Testis (tissue), 3 donors: ENCODE measurements around the gene SEMA3B. TPM values are rescaled to one million over a fixed set of nuclear protein-coding genes. Genes with fewer than 3 reads are reported as not detected.
A peak's percentile ranks its signal among the peaks of the same experiment; 100 is the strongest.

Experiments used
- DNase-seq: peaks from one replicate; pipeline ENCODE4 v3.0.0-alpha.2; 2019
- H3K27ac ChIP-seq, 2 donors: fragments of 200-600 bp; sonication (generic); one replicate each; pipeline ENCODE4 v1.5.1; 2019
- H3K27me3 ChIP-seq: fragments of 200-600 bp; sonication (generic); one replicate; pipeline ENCODE4 v1.5.1; 2019
- H3K36me3 ChIP-seq: fragments of 200-600 bp; sonication (generic); one replicate; pipeline ENCODE4 v1.5.1; 2017; ENCODE audit warnings: low read depth; ENCODE audit errors: missing control alignments
- H3K4me1 ChIP-seq: fragments of 200-600 bp; sonication (generic); one replicate; pipeline ENCODE4 v1.5.1; 2019
- H3K4me3 ChIP-seq, 2 donors: fragments of 200-600 bp; sonication (generic); one replicate each; pipeline ENCODE4 v1.5.1; 2017 to 2019
- H3K9me3 ChIP-seq: fragments of 200-600 bp; sonication (generic); one replicate; pipeline ENCODE4 v1.5.1; 2017
- CTCF ChIP-seq, 3 experiments: fragments of 450-650 bp in 2 of 3; fragments of 200-600 bp in 1 of 3; sonication (generic) in 1 of 3; IDR thresholded peaks; one replicate each; pipeline ENCODE4 v1.5.1; 2016 to 2019; ENCODE audit warnings: antibody characterized with exemption in 3 of 3, mild to moderate bottlenecking in 2 of 3, moderate library complexity in 1 of 3
- POLR2A ChIP-seq: fragments of 450-650 bp; IDR thresholded peaks from one replicate; pipeline ENCODE4 v1.6.1; 2017; ENCODE audit warnings: antibody characterized with exemption, mild to moderate bottlenecking, moderate library complexity
- WGBS, 2 donors: methylation state at CpG; one replicate each; pipeline ENCODE4 v1.1.5; 2018; 5-methylcytosine and 5-hydroxymethylcytosine counted together
- intact Hi-C: fragments of 100-400 bp; cut with DNase I; formaldehyde crosslinking; loops from one replicate; pipeline ENCODE4 v1.15.1; 2023; ENCODE audit warnings: low total_unique reads
- polyA plus RNA-seq: library from polyadenylated mRNA; stranded (reverse); fragments of 350-450 nt; fragmentation: Illumina TruSeq; extraction: RNeasy Lipid Tissue Mini Kit (QIAGEN cat#74804); gene quantifications from one replicate; pipeline ENCODE4 v1.2.3, GENCODE V29; 2014; ENCODE audit warnings: low read depth, low replicate concordance; ENCODE audit not compliant: insufficient read depth
- total RNA-seq, 2 donors: library from RNA; depleted of rRNA; stranded (reverse); fragments of >200 nt; gene quantifications; one replicate each; pipeline ENCODE4 v1.2.3, GENCODE V29; 2016

The SEMA3B gene
- total and polyA plus RNA-seq, 3 donors from 2014 or later = 12.9 to 30.2 (median 26.7) TPM

- TF ChIP-seq CTCF (IDR thresholded peaks at IDR 0.05) (no peak), POLR2A (no peak)
- Histone ChIP-seq H3K9me3 (no peaks in the 10 kb centered on the region), H3K27ac (peak overlapping the region; percentile 99), H3K27me3 (no peaks in the 10 kb centered on the region), H3K36me3 (no peaks in the 10 kb centered on the region), H3K4me1 (peaks cover 22% of the 10 kb centered on the region), H3K4me3 (peak overlapping the region in 1 of 2 donors; percentile 78)
- intact Hi-C loops = loop anchor here (10.0 kb wide), 1 partner anchor 66 kb away; the partner anchor contains the start of genes HYAL2 and TUSC2
- no peak for DNase-seq
- WGBS, 2 donors = 56 to 69% methylated on average over 16 of the region's 16 CpGs
These were observed 10.0 kb upstream of the SEMA3B start for GRCh38 chr3:50258979-50259378.

- WGBS, 2 donors = 40 to 43% methylated on average over 15 to 18 of the region's 18 CpGs
- no peak for TF ChIP-seq POLR2A
- TF ChIP-seq CTCF (IDR thresholded peaks at IDR 0.05) = no peak
- H3K4me1 ChIP-seq = peaks cover 28% of the 10 kb centered on the region
- H3K4me3 ChIP-seq = peak overlapping the region; percentile 75 to 78
- H3K36me3 ChIP-seq = no peaks in the 10 kb centered on the region
- peak overlapping the region; percentile 99 for H3K27ac ChIP-seq
- H3K27me3 ChIP-seq = no peaks in the 10 kb centered on the region
- H3K9me3 ChIP-seq = no peaks in the 10 kb centered on the region
- intact Hi-C loops = loop anchor here (10.0 kb wide), 1 partner anchor 65 kb away; the partner anchor contains the start of genes HYAL2 and TUSC2
- no peak for DNase-seq
These were observed 9.4 kb upstream of the SEMA3B start for GRCh38 chr3:50259432-50260026.

- intact Hi-C loops = no loop called here
- Histone ChIP-seq H3K27me3 (no peaks in the 10 kb centered on the region), H3K9me3 (no peaks in the 10 kb centered on the region), H3K27ac (peak overlapping the region; percentile 99), H3K4me3 (peak overlapping the region; percentile 75 to 78), H3K36me3 (no peaks in the 10 kb centered on the region), H3K4me1 (peaks cover 35% of the 10 kb centered on the region)
- 1 to 18% methylated on average over 2 to 50 of the region's 70 CpGs for WGBS, 2 donors
- DNase-seq = peak; percentile 96
- TF ChIP-seq CTCF (IDR thresholded peaks at IDR 0.05) = peak; percentile 99 to 100 (median 100)
- TF ChIP-seq POLR2A = peak; percentile 45
These were observed 8.7 kb upstream of the SEMA3B start for GRCh38 chr3:50260027-50260941.

- TF ChIP-seq CTCF (IDR thresholded peaks at IDR 0.05) = no peak
- TF ChIP-seq POLR2A = no peak
- DNase-seq = no peak
- H3K36me3 ChIP-seq = no peaks in the 10 kb centered on the region
- peak overlapping the region; percentile 99 for H3K27ac ChIP-seq
- no peaks in the 10 kb centered on the region for H3K9me3 ChIP-seq
- peak overlapping the region; percentile 75 to 78 for H3K4me3 ChIP-seq
- H3K4me1 ChIP-seq = peaks cover 42% of the 10 kb centered on the region
- no peaks in the 10 kb centered on the region for H3K27me3 ChIP-seq
- intact Hi-C loops = no loop called here
- WGBS, 2 donors = 49% methylated on average over 4 of the region's 5 CpGs; no CpG with 5 or more reads in 1 of the 2 donors
These were observed 8.0 kb upstream of the SEMA3B start for GRCh38 chr3:50260942-50261441.
